Ascending aorta (tissue), 2 donors: ENCODE data around the gene IER3. TPM values are rescaled to one million over a fixed set of nuclear protein-coding genes. Genes with fewer than 3 reads are reported as not detected.
"Not testable (repeated sequence)": the region's sequence is repeated elsewhere in the genome, so short reads cannot be mapped to it uniquely, and the experiment has no call there.

Experiments used
- DNase-seq, 2 donors: peaks; one replicate each; pipeline ENCODE4 v3.0.0-alpha.2; 2019; ENCODE audit warnings: low spot score in 2 of 2
- H3K27ac ChIP-seq, 2 donors: fragments of 200-600 bp; sonication (generic); one replicate each; pipeline ENCODE4 v1.5.1; 2016 to 2017; ENCODE audit warnings: mild to moderate bottlenecking in 1 of 2
- H3K27me3 ChIP-seq: fragments of 200-600 bp; sonication (generic); one replicate; pipeline ENCODE4 v1.5.1; 2017
- H3K36me3 ChIP-seq, 2 donors: fragments of 200-600 bp; sonication (generic); one replicate each; pipeline ENCODE4 v1.5.1; 2016
- H3K4me1 ChIP-seq, 2 donors: fragments of 200-600 bp; sonication (generic); one replicate each; pipeline ENCODE4 v1.5.1; 2016 to 2017; ENCODE audit warnings: mild to moderate bottlenecking in 1 of 2
- H3K4me3 ChIP-seq, 2 donors: fragments of 200-600 bp; sonication (generic); one replicate each; pipeline ENCODE4 v1.5.1; 2016 to 2017; ENCODE audit warnings: mild to moderate bottlenecking in 1 of 2
- H3K9me3 ChIP-seq, 2 donors: fragments of 200-600 bp; sonication (generic); one replicate each; pipeline ENCODE4 v1.5.1; 2016
- CTCF ChIP-seq, 3 experiments: fragments of 200-600 bp in 2 of 3; fragments of 450-650 bp in 1 of 3; sonication (generic) in 2 of 3; IDR thresholded peaks; one replicate each; pipeline ENCODE4 v1.5.1; 2016 to 2019; ENCODE audit warnings: antibody characterized with exemption in 3 of 3, mild to moderate bottlenecking in 1 of 3, moderate library complexity in 1 of 3
- intact Hi-C: fragments of 100-400 bp; cut with DNase I; formaldehyde crosslinking; loops from one replicate; pipeline ENCODE4 v1.15.1; 2023
- total RNA-seq: library from RNA; depleted of rRNA; stranded (reverse); fragments of >200 nt; gene quantifications from one replicate; pipeline ENCODE4 v1.1.0, GENCODE V29; 2016

IER3 gene
- total RNA-seq, 1 donor from 2014 or later = 51.9 TPM

DNA sequence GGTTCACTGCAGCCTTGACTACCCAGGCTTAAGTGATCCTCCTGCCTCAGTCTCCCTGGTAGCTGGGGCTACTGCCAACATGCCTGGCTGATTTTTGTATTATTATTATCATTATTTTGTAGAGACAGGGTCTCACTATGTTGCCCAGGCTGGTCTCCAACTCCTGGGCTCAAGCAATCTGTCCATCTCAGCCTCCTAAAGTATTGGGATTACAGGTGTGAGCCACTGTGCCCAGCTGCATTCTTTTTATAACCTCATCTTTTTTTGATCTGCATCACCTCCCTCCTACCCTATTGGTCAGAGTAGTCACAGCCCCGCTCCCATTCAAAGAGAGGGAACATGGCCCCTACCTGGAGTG, 23.6 kb upstream of the IER3 start:
- Histone ChIP-seq H3K9me3 (no peaks in the 10 kb centered on the region), H3K4me1 (peaks cover 7 to 13% of the 10 kb centered on the region in 2 donors), H3K27ac (no peak overlapping the region), H3K4me3 (no peak overlapping the region), H3K36me3 (no peaks in the 10 kb centered on the region), H3K27me3 (no peaks in the 10 kb centered on the region)
- intact Hi-C loops = no loop called here
- no peak for DNase-seq
- no peak for TF ChIP-seq CTCF (IDR thresholded peaks at IDR 0.05)

GRCh38 chr6:30767158-30767943, 23.0 kb upstream of the IER3 start:
- H3K4me1 ChIP-seq = peaks cover 7 to 13% of the 10 kb centered on the region in 2 donors
- no peak for DNase-seq
- no peaks in the 10 kb centered on the region for H3K27me3 ChIP-seq
- H3K27ac ChIP-seq = no peak overlapping the region
- H3K9me3 ChIP-seq = no peaks in the 10 kb centered on the region
- H3K36me3 ChIP-seq = no peaks in the 10 kb centered on the region
- intact Hi-C loops = no loop called here
- TF ChIP-seq CTCF (IDR thresholded peaks at IDR 0.05) = no peak
- H3K4me3 ChIP-seq = no peak overlapping the region

- no peak overlapping the region for H3K27ac ChIP-seq
- no peak for DNase-seq
Observed at GRCh38 chr6:30766461-30767157, 22.3 kb upstream of the IER3 start.

GRCh38 chr6:30765495-30765894, 21.1 kb upstream of the IER3 start:
- H3K27me3 ChIP-seq, DNase-seq, H3K36me3 ChIP-seq, H3K27ac ChIP-seq, H3K4me3 ChIP-seq, intact Hi-C loops, H3K9me3 ChIP-seq: not testable (repeated sequence)
- peaks cover 7 to 13% of the 10 kb centered on the region in 2 donors for H3K4me1 ChIP-seq

More at GRCh38 chr6:30766461-30767157, 22.3 kb upstream of the IER3 start:
- no peaks in the 10 kb centered on the region for H3K36me3 ChIP-seq
- no peak for TF ChIP-seq CTCF (IDR thresholded peaks at IDR 0.05)
- H3K27me3 ChIP-seq = no peaks in the 10 kb centered on the region
- intact Hi-C loops = no loop called here
- H3K4me3 ChIP-seq = no peak overlapping the region
- H3K4me1 ChIP-seq = peaks cover 7 to 13% of the 10 kb centered on the region in 2 donors
- no peaks in the 10 kb centered on the region for H3K9me3 ChIP-seq

GRCh38 chr6:30764490-30765043, 20.2 kb upstream of the IER3 start:
- H3K27me3 ChIP-seq, intact Hi-C loops, H3K27ac ChIP-seq, H3K36me3 ChIP-seq, H3K9me3 ChIP-seq, H3K4me3 ChIP-seq, DNase-seq: not testable (repeated sequence)
- H3K4me1 ChIP-seq = peaks cover 4 to 18% of the 10 kb centered on the region in 2 donors

GRCh38 chr6:30763618-30764489, 19.5 kb upstream of the IER3 start:
- intact Hi-C loops = no loop called here
- Histone ChIP-seq H3K4me3 (no peak overlapping the region), H3K4me1 (peaks cover 0 to 15% of the 10 kb centered on the region in 2 donors), H3K36me3 (no peaks in the 10 kb centered on the region), H3K9me3 (no peaks in the 10 kb centered on the region), H3K27me3 (no peaks in the 10 kb centered on the region), H3K27ac (no peak overlapping the region)
- no peak for TF ChIP-seq CTCF (IDR thresholded peaks at IDR 0.05)
- DNase-seq = no peak
